Ascending aorta (tissue), 2 donors: ENCODE results near the gene TNFSF12. TPM values are rescaled to one million over a fixed set of nuclear protein-coding genes. Genes with fewer than 3 reads are reported as not detected.

Source experiments
- DNase-seq, 2 donors: peaks; one replicate each; pipeline ENCODE4 v3.0.0-alpha.2; 2019; ENCODE audit warnings: low spot score in 2 of 2
- H3K27ac ChIP-seq, 2 donors: fragments of 200-600 bp; sonication (generic); one replicate each; pipeline ENCODE4 v1.5.1; 2016 to 2017; ENCODE audit warnings: mild to moderate bottlenecking in 1 of 2
- H3K27me3 ChIP-seq: fragments of 200-600 bp; sonication (generic); one replicate; pipeline ENCODE4 v1.5.1; 2017
- H3K36me3 ChIP-seq, 2 donors: fragments of 200-600 bp; sonication (generic); one replicate each; pipeline ENCODE4 v1.5.1; 2016
- H3K4me1 ChIP-seq, 2 donors: fragments of 200-600 bp; sonication (generic); one replicate each; pipeline ENCODE4 v1.5.1; 2016 to 2017; ENCODE audit warnings: mild to moderate bottlenecking in 1 of 2
- H3K4me3 ChIP-seq, 2 donors: fragments of 200-600 bp; sonication (generic); one replicate each; pipeline ENCODE4 v1.5.1; 2016 to 2017; ENCODE audit warnings: mild to moderate bottlenecking in 1 of 2
- H3K9me3 ChIP-seq, 2 donors: fragments of 200-600 bp; sonication (generic); one replicate each; pipeline ENCODE4 v1.5.1; 2016
- CTCF ChIP-seq, 3 experiments: fragments of 200-600 bp in 2 of 3; fragments of 450-650 bp in 1 of 3; sonication (generic) in 2 of 3; IDR thresholded peaks; one replicate each; pipeline ENCODE4 v1.5.1; 2016 to 2019; ENCODE audit warnings: antibody characterized with exemption in 3 of 3, mild to moderate bottlenecking in 1 of 3, moderate library complexity in 1 of 3
- intact Hi-C: fragments of 100-400 bp; cut with DNase I; formaldehyde crosslinking; loops from one replicate; pipeline ENCODE4 v1.15.1; 2023
- total RNA-seq: library from RNA; depleted of rRNA; stranded (reverse); fragments of >200 nt; gene quantifications from one replicate; pipeline ENCODE4 v1.1.0, GENCODE V29; 2016

Gene TNFSF12
- total RNA-seq, 1 donor from 2014 or later, result 88.6 TPM

- no peak for TF ChIP-seq CTCF (IDR thresholded peaks at IDR 0.05)
Observed at GRCh38 chr17:7587420-7588151, 38.7 kb downstream of the TNFSF12 start.

GRCh38 chr17:7588553-7589203 lies 39.8 kb downstream of the TNFSF12 start:
- peaks cover 10 to 22% of the 10 kb centered on the region in 2 donors for H3K4me1 ChIP-seq
- H3K27me3 ChIP-seq, result no peaks in the 10 kb centered on the region
- DNase-seq, result no peak
- H3K9me3 ChIP-seq, result no peaks in the 10 kb centered on the region
- intact Hi-C loops, result loop anchor here (2.0 to 10.0 kb wide), 3 partner anchors 26 to 586 kb away; partner anchors contain the start of genes FXR2 and TMEM107
- peak overlapping the region; percentile 23 to 60 for H3K27ac ChIP-seq
- no peak for TF ChIP-seq CTCF (IDR thresholded peaks at IDR 0.05)
- peak overlapping the region; percentile 54 to 67 for H3K4me3 ChIP-seq
- peaks cover 25 to 27% of the 10 kb centered on the region in 2 donors for H3K36me3 ChIP-seq

More at GRCh38 chr17:7587420-7588151, 38.7 kb downstream of the TNFSF12 start:
- Histone ChIP-seq H3K27me3 (no peaks in the 10 kb centered on the region), H3K27ac (peak overlapping the region; percentile 23 to 36), H3K9me3 (no peaks in the 10 kb centered on the region), H3K4me3 (peak overlapping the region in 1 of 2 donors; percentile 23), H3K36me3 (peaks cover 14 to 16% of the 10 kb centered on the region in 2 donors), H3K4me1 (peaks cover 17 to 29% of the 10 kb centered on the region in 2 donors)
- DNase-seq, result no peak
- intact Hi-C loops, result loop anchor here (2.0 to 10.0 kb wide), 3 partner anchors 27 to 587 kb away; partner anchors contain the start of genes FXR2 and TMEM107

GRCh38 chr17:7589204-7589868 lies 40.5 kb downstream of the TNFSF12 start:
- intact Hi-C loops, result loop anchor here (2.0 to 10.0 kb wide), 3 partner anchors 25 to 585 kb away; partner anchors contain the start of genes FXR2 and TMEM107
- H3K27me3 ChIP-seq, result no peaks in the 10 kb centered on the region
- H3K27ac ChIP-seq, result peak overlapping the region; percentile 23 to 60
- H3K36me3 ChIP-seq, result peaks cover 32 to 34% of the 10 kb centered on the region in 2 donors
- peak; percentile 45 to 92 for DNase-seq
- no peaks in the 10 kb centered on the region for H3K9me3 ChIP-seq
- peak; percentile 89 to 95 (median 93) for TF ChIP-seq CTCF (IDR thresholded peaks at IDR 0.05)
- H3K4me3 ChIP-seq, result peak overlapping the region; percentile 54 to 67
- peaks cover 8 to 18% of the 10 kb centered on the region in 2 donors for H3K4me1 ChIP-seq

- H3K4me1 ChIP-seq, result peaks cover 5 to 15% of the 10 kb centered on the region in 2 donors
Observed at GRCh38 chr17:7589891-7590691, 41.2 kb downstream of the TNFSF12 start, which contains the start of gene SOX15. TSS of gene SOX15 (minus strand) at chr17:7590094. CDS start at chr17:7589676, 418 bp downstream.

More at GRCh38 chr17:7589891-7590691, 41.2 kb downstream of the TNFSF12 start, which contains the start of gene SOX15:
- peak within 1 kb of the TSS; percentile 23 to 60 for H3K27ac ChIP-seq
- no peak for DNase-seq
- H3K9me3 ChIP-seq, result no peaks in the 10 kb centered on the region
- H3K36me3 ChIP-seq, result peaks cover 40 to 41% of the 10 kb centered on the region in 2 donors
- intact Hi-C loops, result loop anchor here (2.0 to 10.0 kb wide), 3 partner anchors 25 to 585 kb away; partner anchors contain the start of genes FXR2 and TMEM107
- no peak for TF ChIP-seq CTCF (IDR thresholded peaks at IDR 0.05)
- H3K4me3 ChIP-seq, result peak within 1 kb of the TSS; percentile 54 to 67
- H3K27me3 ChIP-seq, result no peaks in the 10 kb centered on the region
